Activated gamma-delta T cell (primary cell): ENCODE data around the gene SPEG.

Source experiments
- DNase-seq: peaks from one replicate; lab custom pipeline; 2025; lab: John Stamatoyannopoulos, UW

SPEG gene

DNA sequence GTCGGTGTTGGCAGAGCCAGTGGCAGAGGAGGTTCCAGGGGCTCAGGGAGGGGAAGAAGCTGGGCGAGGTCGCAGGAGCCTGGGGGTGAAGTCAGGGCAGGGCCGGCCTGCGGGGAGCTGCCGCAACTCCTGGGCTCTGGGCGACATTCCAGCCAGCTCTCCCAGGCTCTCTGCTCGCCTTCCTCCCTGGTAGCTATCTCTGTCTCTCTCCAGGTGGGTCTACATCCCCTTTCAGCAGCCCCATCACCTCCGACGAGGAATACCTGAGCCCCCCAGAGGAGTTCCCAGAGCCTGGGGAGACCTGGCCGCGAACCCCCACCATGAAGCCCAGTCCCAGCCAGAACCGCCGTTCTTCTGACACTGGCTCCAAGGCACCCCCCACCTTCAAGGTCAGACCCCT, 27.0 kb downstream of the SPEG start:
- DNase-seq: no peak

DNA sequence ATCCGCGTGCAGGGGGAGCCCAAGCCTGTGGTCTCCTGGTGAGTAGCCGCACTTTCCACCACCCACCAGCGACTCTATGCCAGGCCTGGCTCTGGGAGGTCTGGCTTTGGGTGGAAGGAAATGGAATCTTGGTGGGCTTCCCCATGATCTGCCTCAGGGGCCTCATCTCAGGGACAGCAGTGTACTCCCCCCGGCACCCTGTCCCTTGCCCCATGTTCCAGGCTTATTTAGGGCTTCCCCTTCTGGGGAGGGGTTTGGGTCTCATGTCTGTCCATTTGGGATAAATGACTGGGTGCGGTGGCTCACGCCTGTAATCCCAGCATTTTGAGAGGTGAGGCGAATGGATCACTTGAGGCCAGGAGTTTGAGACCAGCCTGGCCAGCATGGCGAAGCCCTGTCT, 27.7 kb downstream of the SPEG start:
- DNase-seq: no peak

DNA sequence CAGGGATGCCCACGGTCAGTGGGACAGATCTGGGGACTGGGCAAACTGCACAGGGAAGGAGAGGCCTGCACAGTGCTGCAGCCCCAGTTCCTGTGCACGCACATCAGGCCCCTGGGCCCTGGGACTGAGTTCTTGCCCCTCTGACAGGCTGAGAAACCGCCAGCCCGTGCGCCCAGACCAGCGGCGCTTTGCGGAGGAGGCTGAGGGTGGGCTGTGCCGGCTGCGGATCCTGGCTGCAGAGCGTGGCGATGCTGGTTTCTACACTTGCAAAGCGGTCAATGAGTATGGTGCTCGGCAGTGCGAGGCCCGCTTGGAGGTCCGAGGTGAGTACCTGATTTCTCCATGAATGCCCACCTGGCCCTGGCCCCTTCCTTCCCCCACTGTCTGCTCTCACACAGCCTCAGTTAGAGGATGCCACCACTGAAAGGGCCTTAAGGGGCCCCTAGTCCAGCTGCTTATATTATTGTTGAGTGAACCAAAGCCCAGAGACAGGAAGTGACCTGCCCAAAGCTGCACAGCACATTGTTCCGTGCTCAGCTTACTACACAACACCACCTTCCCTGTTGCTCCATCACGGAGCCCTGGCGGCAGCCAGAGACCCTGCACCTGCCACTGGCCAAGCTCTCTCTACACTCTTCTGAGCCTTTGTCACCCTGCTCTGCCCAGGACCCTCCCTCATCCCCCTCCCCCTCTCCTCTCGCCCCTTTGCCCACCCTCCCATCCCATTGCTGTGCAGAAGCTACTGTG, 29.8 kb downstream of the SPEG start:
- no peak for DNase-seq

DNA sequence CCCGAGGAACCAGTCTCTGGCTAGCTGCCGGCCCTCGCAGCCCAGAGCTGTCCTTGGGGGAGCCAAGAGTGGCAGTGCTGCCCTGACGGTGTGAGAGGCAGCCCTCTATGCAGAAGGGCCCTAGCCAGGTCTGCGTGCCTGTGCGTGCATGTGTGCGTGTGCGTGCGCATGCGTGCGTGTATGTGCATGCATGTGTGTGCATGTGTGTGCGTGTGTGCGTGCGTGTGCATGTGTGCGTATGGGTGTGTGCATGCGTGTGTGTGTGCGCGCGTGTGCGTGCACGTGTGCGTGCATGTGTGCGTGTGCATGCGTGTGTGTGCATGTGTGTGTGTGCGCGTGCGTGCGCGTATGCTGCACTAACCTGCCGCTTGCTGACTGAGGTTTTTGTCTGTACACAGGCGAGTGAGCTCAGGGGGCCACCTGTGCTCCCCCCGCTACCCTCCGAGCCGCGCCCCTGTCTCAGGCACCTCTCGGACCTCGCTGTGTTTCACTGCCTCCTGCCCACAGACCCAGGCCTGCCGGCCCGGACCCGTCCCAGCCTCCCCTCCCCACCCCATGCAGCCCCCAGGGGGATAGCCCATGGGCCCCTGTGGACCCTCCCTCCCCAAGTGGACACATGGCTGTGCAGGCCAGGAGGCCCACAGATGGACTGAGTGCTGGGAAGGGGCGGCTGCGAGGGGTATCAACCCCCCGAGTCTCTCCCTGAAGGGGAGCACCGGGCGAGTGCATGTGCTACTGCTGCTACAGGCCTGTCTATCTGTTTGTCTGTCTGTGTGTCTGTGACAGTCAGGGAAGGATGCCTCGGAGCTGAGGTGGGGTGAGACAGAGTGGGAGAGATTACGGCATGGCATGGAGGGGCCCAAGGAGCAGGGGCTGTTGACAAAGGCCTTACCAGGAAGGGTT, 31.3 kb downstream of the SPEG start:
- no peak for DNase-seq

DNA sequence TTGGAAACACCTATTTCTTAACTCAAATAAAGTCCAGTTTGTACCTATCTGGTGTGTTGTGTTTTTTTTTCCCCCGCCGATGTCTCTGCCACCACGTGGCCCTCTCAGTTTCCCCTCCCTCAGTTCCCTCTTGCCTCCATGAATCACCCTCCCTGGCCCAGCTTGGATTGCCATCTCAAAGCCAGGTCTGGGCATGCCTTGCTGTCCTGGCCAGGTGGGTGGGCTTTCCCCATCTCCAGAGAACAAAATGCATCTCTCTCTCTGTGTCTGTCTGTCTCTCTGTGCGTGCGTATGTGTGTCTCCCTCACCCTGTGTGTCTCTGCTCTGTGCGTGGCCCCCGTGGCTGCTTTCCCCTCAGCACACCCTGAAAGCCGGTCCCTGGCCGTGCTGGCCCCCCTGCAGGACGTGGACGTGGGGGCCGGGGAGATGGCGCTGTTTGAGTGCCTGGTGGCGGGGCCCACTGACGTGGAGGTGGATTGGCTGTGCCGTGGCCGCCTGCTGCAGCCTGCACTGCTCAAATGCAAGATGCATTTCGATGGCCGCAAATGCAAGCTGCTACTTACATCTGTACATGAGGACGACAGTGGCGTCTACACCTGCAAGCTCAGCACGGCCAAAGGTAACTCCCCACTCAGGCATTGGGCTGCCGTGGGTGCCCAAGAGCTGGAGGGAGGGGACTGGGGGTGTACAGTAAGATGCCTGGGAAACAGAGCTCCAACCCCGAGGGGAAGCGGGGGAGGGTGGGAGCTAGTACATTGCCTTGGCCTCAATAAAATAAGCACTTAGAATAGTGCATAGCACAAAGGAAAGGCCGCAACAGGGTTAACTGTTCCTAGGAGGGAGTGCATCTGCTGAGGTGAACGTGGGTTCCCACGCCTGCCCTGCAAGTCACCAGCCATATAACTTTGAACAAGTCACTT, 32.4 kb downstream of the SPEG start:
- DNase-seq: no peak

DNA sequence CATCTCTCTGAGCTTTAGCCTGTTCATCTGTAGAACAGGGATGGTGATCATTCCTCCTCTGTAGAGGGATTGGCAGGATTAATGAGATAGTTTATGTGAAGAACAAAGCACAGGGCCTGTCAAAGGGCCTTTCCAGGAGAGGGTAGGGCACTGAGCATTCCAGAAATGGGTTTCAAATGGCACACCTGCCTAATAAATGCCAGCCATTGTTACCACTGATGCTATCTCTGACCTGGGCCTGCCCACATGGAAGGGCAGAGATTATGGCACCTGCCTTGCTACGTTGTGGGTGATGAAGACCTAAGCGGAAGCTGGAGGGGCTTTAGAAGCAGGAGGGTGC, 33.1 kb downstream of the SPEG start:
- DNase-seq: no peak

DNA sequence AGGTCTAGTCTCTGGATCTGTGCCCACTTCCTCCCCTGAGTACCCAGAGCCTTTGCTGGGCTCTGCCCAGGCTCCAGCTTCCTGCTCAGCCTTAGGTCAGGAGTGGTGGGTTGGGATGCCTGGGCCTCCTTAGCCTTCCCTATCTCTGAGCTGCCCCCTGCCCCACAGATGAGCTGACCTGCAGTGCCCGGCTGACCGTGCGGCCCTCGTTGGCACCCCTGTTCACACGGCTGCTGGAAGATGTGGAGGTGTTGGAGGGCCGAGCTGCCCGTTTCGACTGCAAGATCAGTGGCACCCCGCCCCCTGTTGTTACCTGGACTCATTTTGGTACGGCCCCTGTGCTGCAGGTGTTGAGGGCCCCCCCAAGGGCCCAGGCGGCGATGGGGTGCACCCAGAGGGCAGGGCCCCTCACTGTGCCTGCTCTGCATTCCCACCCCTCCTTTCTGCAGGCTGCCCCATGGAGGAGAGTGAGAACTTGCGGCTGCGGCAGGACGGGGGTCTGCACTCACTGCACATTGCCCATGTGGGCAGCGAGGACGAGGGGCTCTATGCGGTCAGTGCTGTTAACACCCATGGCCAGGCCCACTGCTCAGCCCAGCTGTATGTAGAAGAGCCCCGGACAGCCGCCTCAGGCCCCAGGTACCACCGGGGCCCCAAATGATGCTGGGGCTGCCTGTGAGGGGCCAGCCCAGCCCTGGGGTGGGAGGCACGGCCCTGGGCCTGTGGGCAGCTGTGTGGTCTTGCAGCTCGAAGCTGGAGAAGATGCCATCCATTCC, 34.0 kb downstream of the SPEG start:
- DNase-seq: no peak

DNA sequence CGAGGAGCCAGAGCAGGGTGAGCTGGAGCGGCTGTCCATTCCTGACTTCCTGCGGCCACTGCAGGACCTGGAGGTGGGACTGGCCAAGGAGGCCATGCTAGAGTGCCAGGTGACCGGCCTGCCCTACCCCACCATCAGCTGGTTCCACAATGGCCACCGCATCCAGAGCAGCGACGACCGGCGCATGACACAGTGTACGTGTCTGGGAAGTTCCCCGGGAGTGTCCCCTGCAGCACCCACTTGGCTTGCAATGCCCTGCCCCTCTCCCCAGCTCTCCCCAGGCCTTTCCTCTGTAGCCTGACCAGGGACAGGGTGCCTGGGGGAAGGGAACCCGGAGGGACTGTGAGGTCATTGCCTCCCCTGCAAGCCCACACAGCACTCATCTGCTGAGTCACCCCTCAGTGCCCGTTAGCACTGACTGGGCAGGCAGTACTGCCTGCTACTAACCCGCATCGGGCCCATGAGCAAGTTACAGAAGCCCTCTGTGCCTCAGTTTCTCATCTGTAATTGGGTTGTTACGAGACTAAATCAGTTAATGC, 34.6 kb downstream of the SPEG start:
- DNase-seq: no peak

DNA sequence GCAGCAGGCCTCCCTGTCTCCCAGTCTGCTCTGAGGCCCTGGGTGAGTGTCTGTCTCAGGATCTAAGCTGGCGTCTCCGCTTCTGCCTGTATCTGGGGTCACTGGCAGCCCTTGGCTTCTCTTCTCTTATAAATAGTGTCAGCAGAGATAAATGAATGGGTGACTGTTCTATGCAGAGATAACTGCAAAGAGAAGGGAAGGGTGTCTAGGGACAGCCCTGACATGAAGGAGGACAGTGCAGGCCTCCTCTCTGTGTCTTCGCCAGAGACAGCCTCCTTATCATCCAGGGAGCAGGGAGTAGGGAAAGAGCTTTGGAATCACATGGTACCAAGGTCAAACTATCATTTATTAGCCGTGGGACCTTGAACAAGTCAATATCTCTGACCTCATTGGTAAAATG, 35.8 kb downstream of the SPEG start:
- DNase-seq: no peak

DNA sequence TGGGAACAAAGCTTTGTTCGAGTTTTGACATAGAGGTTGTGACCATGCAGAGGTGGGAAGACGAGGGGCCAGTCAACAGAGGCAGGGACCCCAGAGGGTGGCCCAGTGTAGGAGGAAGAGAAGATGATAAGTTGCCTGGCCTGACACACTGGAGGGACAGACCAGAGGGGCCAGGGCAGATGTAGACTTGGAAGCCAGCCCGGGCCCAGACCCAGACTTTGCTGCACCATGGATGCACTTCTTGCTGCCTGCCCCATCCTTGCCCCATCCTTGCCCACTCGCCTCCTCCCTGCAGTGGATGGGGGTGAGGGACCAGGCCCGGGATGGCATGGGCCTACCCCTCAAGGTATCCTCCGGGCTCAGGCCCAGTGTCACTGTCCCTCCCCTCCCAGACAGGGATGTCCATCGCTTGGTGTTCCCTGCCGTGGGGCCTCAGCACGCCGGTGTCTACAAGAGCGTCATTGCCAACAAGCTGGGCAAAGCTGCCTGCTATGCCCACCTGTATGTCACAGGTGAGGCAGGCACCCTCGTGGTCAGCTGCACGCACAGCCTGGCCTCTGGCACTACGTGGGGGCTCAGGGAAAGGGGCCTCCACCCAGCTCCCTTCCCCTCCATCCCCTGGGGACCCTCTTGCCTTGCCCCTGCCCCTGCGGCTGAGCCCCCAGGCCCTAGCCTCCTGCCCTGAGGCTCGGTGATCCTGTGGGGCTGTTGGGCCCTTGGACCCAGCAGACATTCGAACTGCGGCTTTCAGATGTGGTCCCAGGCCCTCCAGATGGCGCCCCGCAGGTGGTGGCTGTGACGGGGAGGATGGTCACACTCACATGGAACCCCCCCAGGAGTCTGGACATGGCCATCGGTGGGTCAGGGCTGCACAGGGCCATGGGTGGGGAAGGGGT, 37.1 kb downstream of the SPEG start:
- no peak for DNase-seq

DNA sequence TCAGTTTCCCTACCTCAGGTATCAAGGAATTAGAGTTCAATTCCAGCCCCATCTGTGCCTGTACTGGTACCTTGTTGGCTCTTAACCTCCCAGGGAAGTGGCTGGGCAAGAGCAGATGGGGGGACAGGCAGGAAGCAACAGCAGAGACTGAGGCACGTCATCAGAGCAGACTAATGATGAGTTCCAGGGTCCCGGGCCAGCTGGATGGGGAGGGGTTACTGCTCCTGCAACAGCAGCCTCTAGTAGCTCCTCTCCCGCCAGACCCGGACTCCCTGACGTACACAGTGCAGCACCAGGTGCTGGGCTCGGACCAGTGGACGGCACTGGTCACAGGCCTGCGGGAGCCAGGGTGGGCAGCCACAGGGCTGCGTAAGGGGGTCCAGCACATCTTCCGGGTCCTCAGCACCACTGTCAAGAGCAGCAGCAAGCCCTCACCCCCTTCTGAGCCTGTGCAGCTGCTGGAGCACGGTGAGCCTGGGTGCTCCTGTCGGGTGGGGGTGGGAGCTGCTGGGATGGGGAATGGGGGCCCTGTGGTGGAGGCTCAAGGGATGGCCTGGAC, 38.1 kb downstream of the SPEG start:
- no peak for DNase-seq

DNA sequence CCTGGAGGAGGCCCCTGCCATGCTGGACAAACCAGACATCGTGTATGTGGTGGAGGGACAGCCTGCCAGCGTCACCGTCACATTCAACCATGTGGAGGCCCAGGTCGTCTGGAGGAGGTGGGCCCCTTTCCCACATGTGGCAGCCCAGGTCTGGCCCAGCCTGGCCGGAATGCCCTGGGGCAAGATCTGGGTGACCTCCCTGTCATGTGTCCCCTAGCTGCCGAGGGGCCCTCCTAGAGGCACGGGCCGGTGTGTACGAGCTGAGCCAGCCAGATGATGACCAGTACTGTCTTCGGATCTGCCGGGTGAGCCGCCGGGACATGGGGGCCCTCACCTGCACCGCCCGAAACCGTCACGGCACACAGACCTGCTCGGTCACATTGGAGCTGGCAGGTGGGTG, 38.9 kb downstream of the SPEG start:
- no peak for DNase-seq

DNA sequence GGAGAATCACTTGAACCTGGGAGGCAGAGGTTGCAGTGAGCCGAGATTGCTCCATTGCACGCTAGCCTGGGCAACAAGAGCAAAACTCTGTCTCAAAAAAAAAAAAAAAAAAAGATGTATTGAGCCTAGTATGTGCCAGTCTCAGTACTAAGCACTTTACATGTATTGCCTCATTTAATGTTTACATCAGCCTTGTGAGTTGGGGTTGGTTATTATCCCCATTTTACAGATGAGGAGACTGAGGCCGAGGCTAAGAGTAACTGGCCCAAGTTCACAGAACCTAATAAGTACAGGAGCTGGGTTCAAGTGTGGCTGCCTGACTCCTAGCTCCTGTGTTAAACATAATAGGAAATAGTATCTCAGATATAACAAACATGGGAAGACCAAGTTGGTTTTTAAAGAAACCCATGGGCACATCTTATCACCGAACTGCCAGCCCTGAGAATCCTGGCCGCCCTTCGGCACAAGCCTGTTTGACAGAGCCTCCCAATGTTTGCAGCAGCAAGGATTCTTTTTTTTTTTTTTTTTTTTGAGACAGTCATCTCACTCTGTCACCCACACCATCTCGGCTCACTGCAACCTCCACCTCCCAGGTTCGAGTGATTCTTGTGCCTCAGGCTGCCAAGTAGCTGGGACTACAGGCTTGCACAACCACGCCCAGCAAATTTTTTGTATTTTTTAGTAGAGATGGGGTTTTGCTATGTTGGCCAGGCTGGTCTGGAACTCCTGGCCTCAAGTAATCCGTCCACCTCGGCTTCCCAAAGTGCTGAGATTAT, 39.8 kb downstream of the SPEG start:
- no peak for DNase-seq

DNA sequence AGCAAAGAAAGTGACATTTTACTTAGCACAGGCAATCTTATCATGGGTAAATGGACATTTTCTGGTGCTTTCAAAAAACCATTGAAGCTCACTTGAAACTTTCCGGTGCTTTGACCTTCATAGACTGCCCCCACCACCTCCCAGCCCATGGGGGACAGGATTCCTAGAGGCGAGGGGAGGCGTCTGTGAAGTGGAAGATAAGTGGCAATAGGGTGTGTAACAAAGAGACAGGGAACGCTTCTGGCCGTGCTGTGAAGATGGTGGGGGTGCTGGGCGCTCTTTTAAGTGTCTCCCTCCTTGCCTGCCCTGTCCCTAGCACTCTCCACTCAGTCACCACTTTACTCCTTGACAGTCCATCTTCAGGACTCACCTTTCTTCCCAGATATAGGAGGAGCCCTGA, 40.6 kb downstream of the SPEG start:
- no peak for DNase-seq

DNA sequence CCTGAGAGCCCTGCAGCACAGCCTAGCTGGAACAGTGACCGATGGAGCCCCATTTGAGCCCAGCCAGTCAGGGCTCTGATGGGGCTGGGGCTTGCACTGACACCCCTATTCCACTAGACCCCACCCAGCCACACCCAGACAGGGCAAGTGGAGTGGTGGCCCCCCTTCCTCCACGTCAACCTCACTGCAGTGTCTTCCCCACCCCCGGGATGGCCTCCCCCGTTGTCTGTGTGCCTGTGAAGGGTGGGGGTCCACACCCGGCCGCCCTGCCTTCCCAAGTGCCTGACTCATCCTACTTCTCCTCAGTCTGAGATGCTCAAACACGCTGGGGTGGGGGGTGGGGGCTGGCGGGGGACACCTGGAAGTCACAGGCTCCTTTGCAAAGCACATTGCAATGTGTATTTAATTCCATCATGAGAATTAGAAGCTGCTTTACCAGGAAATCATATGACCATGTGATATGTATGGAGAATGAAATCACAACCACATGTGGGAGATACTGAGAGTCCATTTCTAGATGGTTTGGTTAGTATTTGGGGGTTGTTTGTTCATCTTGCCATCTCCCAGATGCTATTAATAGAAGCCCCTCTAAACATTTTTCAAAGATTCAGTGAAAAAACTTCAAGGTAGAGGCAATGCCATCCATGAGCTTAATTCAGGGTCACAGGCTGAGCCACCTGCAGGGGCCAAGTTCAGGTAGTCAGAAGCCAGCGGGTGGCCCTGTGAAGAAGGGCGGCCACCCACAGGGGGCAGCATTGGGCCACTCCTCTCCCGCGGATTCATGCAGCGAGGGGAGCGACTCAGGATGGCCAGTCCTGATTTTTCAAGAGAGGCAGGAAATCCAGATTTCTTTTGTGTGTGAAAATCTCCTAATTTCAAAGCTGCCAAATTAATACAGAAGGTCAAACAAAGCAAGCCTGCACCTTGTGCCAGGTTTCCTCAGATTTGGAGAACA, 41.3 kb downstream of the SPEG start:
- DNase-seq: no peak

DNA sequence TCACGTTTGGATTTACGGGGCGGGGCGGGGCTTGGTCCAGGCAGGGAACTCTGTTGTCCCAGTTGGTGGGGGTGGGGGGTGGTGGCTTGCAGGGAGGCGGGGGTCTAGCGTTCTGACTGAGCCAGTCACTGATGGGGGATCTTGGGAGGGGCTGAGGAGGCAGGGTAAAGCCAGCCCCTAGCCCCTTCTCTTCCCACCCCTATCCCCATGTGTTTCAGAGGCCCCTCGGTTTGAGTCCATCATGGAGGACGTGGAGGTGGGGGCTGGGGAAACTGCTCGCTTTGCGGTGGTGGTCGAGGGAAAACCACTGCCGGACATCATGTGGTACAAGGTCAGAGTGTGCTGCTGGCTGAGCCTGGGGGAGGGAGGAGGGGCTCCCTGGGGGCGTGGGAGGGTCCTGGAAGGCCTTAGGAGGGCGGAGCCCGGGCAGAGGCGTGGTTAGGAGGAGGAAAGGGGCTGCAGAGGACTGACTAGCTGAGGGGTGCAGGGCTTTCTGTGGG, 42.1 kb downstream of the SPEG start:
- DNase-seq: no peak

DNA sequence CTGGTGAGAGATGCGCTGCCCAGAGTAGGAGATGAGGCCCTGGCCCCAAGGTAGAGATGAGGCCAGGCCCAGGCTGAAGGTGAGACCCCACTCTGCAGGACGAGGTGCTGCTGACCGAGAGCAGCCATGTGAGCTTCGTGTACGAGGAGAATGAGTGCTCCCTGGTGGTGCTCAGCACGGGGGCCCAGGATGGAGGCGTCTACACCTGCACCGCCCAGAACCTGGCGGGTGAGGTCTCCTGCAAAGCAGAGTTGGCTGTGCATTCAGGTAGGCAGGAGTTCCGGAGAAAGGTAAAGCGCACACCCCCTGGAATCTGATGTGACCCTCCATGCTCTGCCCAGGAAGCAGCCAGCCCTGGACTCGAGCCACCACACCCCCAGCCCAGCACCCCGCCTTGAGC, 42.5 kb downstream of the SPEG start:
- no peak for DNase-seq

DNA sequence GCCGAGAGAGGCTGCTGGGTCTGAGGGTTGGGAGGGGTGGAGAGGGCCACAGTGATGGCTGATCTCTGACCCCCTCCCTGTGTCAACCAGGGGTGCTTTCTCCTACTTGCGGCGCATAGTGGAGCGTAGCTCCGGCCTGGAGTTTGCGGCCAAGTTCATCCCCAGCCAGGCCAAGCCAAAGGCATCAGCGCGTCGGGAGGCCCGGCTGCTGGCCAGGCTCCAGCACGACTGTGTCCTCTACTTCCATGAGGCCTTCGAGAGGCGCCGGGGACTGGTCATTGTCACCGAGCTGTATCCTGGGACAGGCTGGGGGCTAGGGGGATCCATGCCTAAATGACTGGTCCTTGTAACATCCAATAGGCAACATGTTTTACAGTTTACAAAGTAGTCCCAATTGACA, 43.2 kb downstream of the SPEG start:
- no peak for DNase-seq
